Gastrocnemius medialis (tissue), 4 donors: ENCODE data around the gene NXN.

Experiments
- CTCF ChIP-seq, 5 experiments: fragments of 450-650 bp in 3 of 5; fragments of 200-600 bp in 2 of 5; sonication (generic) in 2 of 5; IDR thresholded peaks in 4 of 5; conservative IDR thresholded peaks in 1 of 5; 1 replicate in 4 of 5; 2 replicates in 1 of 5; pipeline ENCODE4 v1.5.1; 2016 to 2019; ENCODE audit warnings: antibody characterized with exemption in 5 of 5, mild to moderate bottlenecking in 3 of 5, moderate library complexity in 3 of 5
- POLR2A ChIP-seq, 2 donors: fragments of 450-650 bp; IDR thresholded peaks; one replicate each; pipeline ENCODE4 v1.6.1; 2017; ENCODE audit warnings: antibody characterized with exemption in 2 of 2, mild to moderate bottlenecking in 2 of 2, moderate library complexity in 2 of 2

- no peak for TF ChIP-seq CTCF (IDR thresholded peaks at IDR 0.05 in 4 of 5, conservative IDR thresholded peaks at IDR 0.05 in 1 of 5)
- no peak for TF ChIP-seq POLR2A (IDR thresholded peaks at IDR 0.05)
Observed at GRCh38 chr17:979212-979538, 401 bp downstream of the NXN start.
